HG02885 (cell line): ENCODE results near the gene CCL7.

Experiments
- ATAC-seq: cut with Tn5 transposase; IDR thresholded peaks from one replicate; pipeline ENCODE4 v1.9.1; 2021; ENCODE audit warnings: mild to moderate bottlenecking; ENCODE audit not compliant: unreplicated experiment, poor library complexity

CCL7 gene

GRCh38 chr17:34275881-34276280 lies 5.9 kb downstream of the CCL7 start:
- ATAC-seq: no peak

- ATAC-seq: no peak
Measured at GRCh38 chr17:34276826-34277225, 6.8 kb downstream of the CCL7 start.

- ATAC-seq: no peak
Measured at GRCh38 chr17:34283571-34283970, 13.6 kb downstream of the CCL7 start.

GRCh38 chr17:34285286-34285792 lies 15.3 kb downstream of the CCL7 start, which contains the start of gene CCL11:
CCL11 (plus strand) TSS chr17:34285742; CDS start chr17:34285809, 67 bp downstream.
- no peak for ATAC-seq

GRCh38 chr17:34287875-34288274 lies 17.9 kb downstream of the CCL7 start:
- no peak for ATAC-seq

GRCh38 chr17:34290586-34290985 lies 20.6 kb downstream of the CCL7 start:
- no peak for ATAC-seq

GRCh38 chr17:34291721-34292348 lies 21.8 kb downstream of the CCL7 start:
- no peak for ATAC-seq

GRCh38 chr17:34299027-34299426 lies 29.0 kb downstream of the CCL7 start:
- no peak for ATAC-seq

GRCh38 chr17:34299956-34300577 lies 30.0 kb downstream of the CCL7 start:
- no peak for ATAC-seq

- ATAC-seq: no peak
Measured at GRCh38 chr17:34300652-34301370, 30.8 kb downstream of the CCL7 start.

- no peak for ATAC-seq
Measured at GRCh38 chr17:34301986-34302385, 32.0 kb downstream of the CCL7 start.

- no peak for ATAC-seq
Measured at GRCh38 chr17:34302636-34303035, 32.6 kb downstream of the CCL7 start.

- no peak for ATAC-seq
Measured at GRCh38 chr17:34303606-34304005, 33.6 kb downstream of the CCL7 start.

- no peak for ATAC-seq
Measured at GRCh38 chr17:34305061-34305460, 35.0 kb downstream of the CCL7 start.

- ATAC-seq: no peak
Measured at GRCh38 chr17:34305606-34306005, 35.6 kb downstream of the CCL7 start.

GRCh38 chr17:34306466-34306865 lies 36.4 kb downstream of the CCL7 start:
- ATAC-seq: no peak

GRCh38 chr17:34307110-34307509 lies 37.1 kb downstream of the CCL7 start:
- ATAC-seq: no peak

GRCh38 chr17:34308371-34308770 lies 38.4 kb downstream of the CCL7 start:
- no peak for ATAC-seq

- no peak for ATAC-seq
Measured at GRCh38 chr17:34311291-34311690, 41.3 kb downstream of the CCL7 start.

GRCh38 chr17:34312080-34312479 lies 42.1 kb downstream of the CCL7 start:
- ATAC-seq: no peak

GRCh38 chr17:34313164-34313563 lies 43.1 kb downstream of the CCL7 start:
- ATAC-seq: no peak
